ENCODE measurements around the gene UBL4B.

UBL4B gene

GRCh38 chr1:110151175-110151669, 39.0 kb downstream of the UBL4B start:
- Histone ChIP-seq H3K27me3 (ENCODE audit: control insufficient read depth in 1 of 2, insufficient read depth in 2 of 2, low read length in 2 of 2) (peaks cover 51 to 66% of the 10 kb centered on the region in 2 donors), H3K4me3 (ENCODE audit: low read depth in 1 of 2, low read length in 2 of 2) (no peak overlapping the region), H3K9ac (ENCODE audit: low read depth in 1 of 2, low read length in 2 of 2) (no peak overlapping the region), H3K27ac (ENCODE audit: low read depth, low read length) (no peak overlapping the region), H3K36me3 (ENCODE audit: control insufficient read depth in 1 of 2, insufficient read depth in 2 of 2, low read length in 2 of 2) (no peaks in the 10 kb centered on the region), H3K9me3 (ENCODE audit: control insufficient read depth in 1 of 2, low read length in 2 of 2) (no peaks in the 10 kb centered on the region), H3K4me1 (ENCODE audit: control insufficient read depth in 1 of 2, insufficient read depth in 2 of 2, low read length in 2 of 2) (no peaks in the 10 kb centered on the region)

- H3K27ac ChIP-seq (ENCODE audit: low read depth, low read length): no peak overlapping the region
- H3K27me3 ChIP-seq (ENCODE audit: control insufficient read depth in 1 of 2, insufficient read depth in 2 of 2, low read length in 2 of 2): peaks cover 41 to 56% of the 10 kb centered on the region in 2 donors
Observed at GRCh38 chr1:110152133-110152785, 40.0 kb downstream of the UBL4B start.

GRCh38 chr1:110153407-110153950, 41.2 kb downstream of the UBL4B start:
- H3K36me3 ChIP-seq (ENCODE audit: control insufficient read depth in 1 of 2, insufficient read depth in 2 of 2, low read length in 2 of 2): no peaks in the 10 kb centered on the region
- H3K9ac ChIP-seq (ENCODE audit: low read depth in 1 of 2, low read length in 2 of 2): no peak overlapping the region
- H3K9me3 ChIP-seq (ENCODE audit: control insufficient read depth in 1 of 2, low read length in 2 of 2): no peaks in the 10 kb centered on the region
- no peaks in the 10 kb centered on the region for H3K4me1 ChIP-seq (ENCODE audit: control insufficient read depth in 1 of 2, insufficient read depth in 2 of 2, low read length in 2 of 2)
- H3K27me3 ChIP-seq (ENCODE audit: control insufficient read depth in 1 of 2, insufficient read depth in 2 of 2, low read length in 2 of 2): peaks cover 43 to 56% of the 10 kb centered on the region in 2 donors
- H3K27ac ChIP-seq (ENCODE audit: low read depth, low read length): no peak overlapping the region
- no peak overlapping the region for H3K4me3 ChIP-seq (ENCODE audit: low read depth in 1 of 2, low read length in 2 of 2)

More at GRCh38 chr1:110152133-110152785, 40.0 kb downstream of the UBL4B start:
- no peaks in the 10 kb centered on the region for H3K36me3 ChIP-seq (ENCODE audit: control insufficient read depth in 1 of 2, insufficient read depth in 2 of 2, low read length in 2 of 2)
- H3K4me3 ChIP-seq (ENCODE audit: low read depth in 1 of 2, low read length in 2 of 2): no peak overlapping the region
- H3K9me3 ChIP-seq (ENCODE audit: control insufficient read depth in 1 of 2, low read length in 2 of 2): no peaks in the 10 kb centered on the region
- no peaks in the 10 kb centered on the region for H3K4me1 ChIP-seq (ENCODE audit: control insufficient read depth in 1 of 2, insufficient read depth in 2 of 2, low read length in 2 of 2)
- no peak overlapping the region for H3K9ac ChIP-seq (ENCODE audit: low read depth in 1 of 2, low read length in 2 of 2)

GRCh38 chr1:110155878-110156522, 43.8 kb downstream of the UBL4B start:
- H3K4me1 ChIP-seq (ENCODE audit: control insufficient read depth in 1 of 2, insufficient read depth in 2 of 2, low read length in 2 of 2): no peaks in the 10 kb centered on the region
- H3K27ac ChIP-seq (ENCODE audit: low read depth, low read length): no peak overlapping the region
- H3K9ac ChIP-seq (ENCODE audit: low read depth in 1 of 2, low read length in 2 of 2): no peak overlapping the region
- H3K27me3 ChIP-seq (ENCODE audit: control insufficient read depth in 1 of 2, insufficient read depth in 2 of 2, low read length in 2 of 2): peaks cover 29 to 44% of the 10 kb centered on the region in 2 donors
- H3K36me3 ChIP-seq (ENCODE audit: control insufficient read depth in 1 of 2, insufficient read depth in 2 of 2, low read length in 2 of 2): no peaks in the 10 kb centered on the region
- H3K9me3 ChIP-seq (ENCODE audit: control insufficient read depth in 1 of 2, low read length in 2 of 2): no peaks in the 10 kb centered on the region
- no peak overlapping the region for H3K4me3 ChIP-seq (ENCODE audit: low read depth in 1 of 2, low read length in 2 of 2)

GRCh38 chr1:110158261-110158660, 46.0 kb downstream of the UBL4B start:
- H3K36me3 ChIP-seq (ENCODE audit: control insufficient read depth in 1 of 2, insufficient read depth in 2 of 2, low read length in 2 of 2): no peaks in the 10 kb centered on the region
- H3K27me3 ChIP-seq (ENCODE audit: control insufficient read depth in 1 of 2, insufficient read depth in 2 of 2, low read length in 2 of 2): peaks cover 11 to 25% of the 10 kb centered on the region in 2 donors
- H3K9me3 ChIP-seq (ENCODE audit: control insufficient read depth in 1 of 2, low read length in 2 of 2): no peaks in the 10 kb centered on the region

GRCh38 chr1:110159168-110159567, 46.9 kb downstream of the UBL4B start:
- Histone ChIP-seq H3K4me3 (ENCODE audit: low read depth in 1 of 2, low read length in 2 of 2) (no peak overlapping the region), H3K27me3 (ENCODE audit: control insufficient read depth in 1 of 2, insufficient read depth in 2 of 2, low read length in 2 of 2) (peaks cover 4 to 15% of the 10 kb centered on the region in 2 donors), H3K36me3 (ENCODE audit: control insufficient read depth in 1 of 2, insufficient read depth in 2 of 2, low read length in 2 of 2) (no peaks in the 10 kb centered on the region), H3K27ac (ENCODE audit: low read depth, low read length) (no peak overlapping the region), H3K4me1 (ENCODE audit: control insufficient read depth in 1 of 2, insufficient read depth in 2 of 2, low read length in 2 of 2) (no peaks in the 10 kb centered on the region), H3K9me3 (ENCODE audit: control insufficient read depth in 1 of 2, low read length in 2 of 2) (no peaks in the 10 kb centered on the region), H3K9ac (ENCODE audit: low read depth in 1 of 2, low read length in 2 of 2) (no peak overlapping the region)

More at GRCh38 chr1:110158261-110158660, 46.0 kb downstream of the UBL4B start:
- no peak overlapping the region for H3K9ac ChIP-seq (ENCODE audit: low read depth in 1 of 2, low read length in 2 of 2)
- H3K4me1 ChIP-seq (ENCODE audit: control insufficient read depth in 1 of 2, insufficient read depth in 2 of 2, low read length in 2 of 2): no peaks in the 10 kb centered on the region
- H3K27ac ChIP-seq (ENCODE audit: low read depth, low read length): no peak overlapping the region
- no peak overlapping the region for H3K4me3 ChIP-seq (ENCODE audit: low read depth in 1 of 2, low read length in 2 of 2)

- Histone ChIP-seq H3K36me3 (ENCODE audit: control insufficient read depth in 1 of 2, insufficient read depth in 2 of 2, low read length in 2 of 2) (no peaks in the 10 kb centered on the region), H3K4me3 (ENCODE audit: low read depth in 1 of 2, low read length in 2 of 2) (no peak overlapping the region), H3K9ac (ENCODE audit: low read depth in 1 of 2, low read length in 2 of 2) (no peak overlapping the region), H3K27ac (ENCODE audit: low read depth, low read length) (no peak overlapping the region), H3K27me3 (ENCODE audit: control insufficient read depth in 1 of 2, insufficient read depth in 2 of 2, low read length in 2 of 2) (peaks cover 4 to 9% of the 10 kb centered on the region in 2 donors), H3K4me1 (ENCODE audit: control insufficient read depth in 1 of 2, insufficient read depth in 2 of 2, low read length in 2 of 2) (no peaks in the 10 kb centered on the region), H3K9me3 (ENCODE audit: control insufficient read depth in 1 of 2, low read length in 2 of 2) (no peaks in the 10 kb centered on the region)
Observed at GRCh38 chr1:110160538-110161100, 48.4 kb downstream of the UBL4B start.

GRCh38 chr1:110161165-110161564, 48.9 kb downstream of the UBL4B start:
- H3K9me3 ChIP-seq (ENCODE audit: control insufficient read depth in 1 of 2, low read length in 2 of 2): no peaks in the 10 kb centered on the region
- H3K36me3 ChIP-seq (ENCODE audit: control insufficient read depth in 1 of 2, insufficient read depth in 2 of 2, low read length in 2 of 2): no peaks in the 10 kb centered on the region
- no peak overlapping the region for H3K27ac ChIP-seq (ENCODE audit: low read depth, low read length)
- H3K27me3 ChIP-seq (ENCODE audit: control insufficient read depth in 1 of 2, insufficient read depth in 2 of 2, low read length in 2 of 2): peaks cover 4 to 9% of the 10 kb centered on the region in 2 donors
- H3K9ac ChIP-seq (ENCODE audit: low read depth in 1 of 2, low read length in 2 of 2): no peak overlapping the region
- H3K4me3 ChIP-seq (ENCODE audit: low read depth in 1 of 2, low read length in 2 of 2): no peak overlapping the region
- H3K4me1 ChIP-seq (ENCODE audit: control insufficient read depth in 1 of 2, insufficient read depth in 2 of 2, low read length in 2 of 2): no peaks in the 10 kb centered on the region

GRCh38 chr1:110161849-110162248, 49.6 kb downstream of the UBL4B start:
- Histone ChIP-seq H3K9ac (ENCODE audit: low read depth in 1 of 2, low read length in 2 of 2) (no peak overlapping the region), H3K27ac (ENCODE audit: low read depth, low read length) (no peak overlapping the region), H3K9me3 (ENCODE audit: control insufficient read depth in 1 of 2, low read length in 2 of 2) (no peaks in the 10 kb centered on the region), H3K4me1 (ENCODE audit: control insufficient read depth in 1 of 2, insufficient read depth in 2 of 2, low read length in 2 of 2) (no peaks in the 10 kb centered on the region), H3K27me3 (ENCODE audit: control insufficient read depth in 1 of 2, insufficient read depth in 2 of 2, low read length in 2 of 2) (peaks cover 4 to 9% of the 10 kb centered on the region in 2 donors), H3K4me3 (ENCODE audit: low read depth in 1 of 2, low read length in 2 of 2) (no peak overlapping the region), H3K36me3 (ENCODE audit: control insufficient read depth in 1 of 2, insufficient read depth in 2 of 2, low read length in 2 of 2) (no peaks in the 10 kb centered on the region)
